DMS79 (cell line): Measurements from ENCODE around the gene ARHGAP26.

Experiments
- DNase-seq: peaks from one replicate; lab custom pipeline; 2025; lab: John Stamatoyannopoulos, UW

The ARHGAP26 gene

GRCh38 chr5:143019157-143019556, 249.0 kb downstream of the ARHGAP26 start:
- DNase-seq = no peak

- no peak for DNase-seq
Measured at GRCh38 chr5:143019614-143020515, 249.7 kb downstream of the ARHGAP26 start.

- no peak for DNase-seq
Measured at GRCh38 chr5:143021595-143021994, 251.4 kb downstream of the ARHGAP26 start.

- DNase-seq = no peak
Measured at GRCh38 chr5:143023411-143024096, 253.4 kb downstream of the ARHGAP26 start.

GRCh38 chr5:143024228-143024920, 254.2 kb downstream of the ARHGAP26 start:
- DNase-seq = no peak

GRCh38 chr5:143025376-143025775, 255.2 kb downstream of the ARHGAP26 start:
- no peak for DNase-seq

- DNase-seq = no peak
Measured at GRCh38 chr5:143025971-143026370, 255.8 kb downstream of the ARHGAP26 start.

GRCh38 chr5:143026380-143026779, 256.2 kb downstream of the ARHGAP26 start:
- no peak for DNase-seq

- no peak for DNase-seq
Measured at GRCh38 chr5:143029293-143029692, 259.1 kb downstream of the ARHGAP26 start.

GRCh38 chr5:143030349-143030748, 260.2 kb downstream of the ARHGAP26 start:
- DNase-seq = no peak

GRCh38 chr5:143031781-143032580, 261.8 kb downstream of the ARHGAP26 start:
- DNase-seq = no peak

- DNase-seq = no peak
Measured at GRCh38 chr5:143032581-143032836, 262.3 kb downstream of the ARHGAP26 start.

- no peak for DNase-seq
Measured at GRCh38 chr5:143033535-143034250, 263.5 kb downstream of the ARHGAP26 start.

- DNase-seq = no peak
Measured at GRCh38 chr5:143036146-143036927, 266.2 kb downstream of the ARHGAP26 start.

- DNase-seq = no peak
Measured at GRCh38 chr5:143037071-143037470, 266.9 kb downstream of the ARHGAP26 start.

GRCh38 chr5:143037708-143038107, 267.5 kb downstream of the ARHGAP26 start:
- no peak for DNase-seq

- no peak for DNase-seq
Measured at GRCh38 chr5:143040622-143041021, 270.4 kb downstream of the ARHGAP26 start.

- no peak for DNase-seq
Measured at GRCh38 chr5:143041461-143041860, 271.3 kb downstream of the ARHGAP26 start.

GRCh38 chr5:143041972-143042770, 272.0 kb downstream of the ARHGAP26 start:
- no peak for DNase-seq

GRCh38 chr5:143044265-143044664, 274.1 kb downstream of the ARHGAP26 start:
- DNase-seq = no peak
